ENCODE results near the gene LTA4H.

The LTA4H gene

DNA sequence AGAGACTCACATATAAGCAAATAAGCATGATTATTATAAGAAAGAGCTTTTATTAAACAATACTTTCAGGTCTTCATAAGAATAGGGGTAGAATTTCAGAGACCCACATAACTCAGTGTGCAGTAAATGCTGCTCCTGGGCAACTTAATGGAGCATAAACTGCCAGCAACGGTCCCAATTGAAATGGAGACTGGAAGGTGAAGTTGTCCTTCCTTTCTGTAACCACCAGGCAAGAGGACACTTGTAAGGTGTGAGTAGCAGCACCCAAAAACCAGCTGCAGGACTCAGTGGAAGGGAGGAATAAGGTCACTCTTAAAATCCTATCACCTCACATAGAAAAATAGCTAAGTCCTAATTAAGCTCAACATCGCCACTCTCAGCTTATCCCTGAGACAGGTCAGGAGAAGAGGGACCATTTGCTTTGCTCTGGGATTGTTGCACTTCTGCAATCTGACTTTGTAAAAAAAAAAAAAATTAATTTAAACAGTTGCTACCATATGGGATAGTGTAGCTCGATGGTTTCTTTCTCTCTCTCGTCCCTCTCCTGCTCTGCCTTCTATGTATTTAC, 22.7 kb upstream of the LTA4H start:
- no peak for DNase-seq (ENCODE audit: low read depth)

DNA sequence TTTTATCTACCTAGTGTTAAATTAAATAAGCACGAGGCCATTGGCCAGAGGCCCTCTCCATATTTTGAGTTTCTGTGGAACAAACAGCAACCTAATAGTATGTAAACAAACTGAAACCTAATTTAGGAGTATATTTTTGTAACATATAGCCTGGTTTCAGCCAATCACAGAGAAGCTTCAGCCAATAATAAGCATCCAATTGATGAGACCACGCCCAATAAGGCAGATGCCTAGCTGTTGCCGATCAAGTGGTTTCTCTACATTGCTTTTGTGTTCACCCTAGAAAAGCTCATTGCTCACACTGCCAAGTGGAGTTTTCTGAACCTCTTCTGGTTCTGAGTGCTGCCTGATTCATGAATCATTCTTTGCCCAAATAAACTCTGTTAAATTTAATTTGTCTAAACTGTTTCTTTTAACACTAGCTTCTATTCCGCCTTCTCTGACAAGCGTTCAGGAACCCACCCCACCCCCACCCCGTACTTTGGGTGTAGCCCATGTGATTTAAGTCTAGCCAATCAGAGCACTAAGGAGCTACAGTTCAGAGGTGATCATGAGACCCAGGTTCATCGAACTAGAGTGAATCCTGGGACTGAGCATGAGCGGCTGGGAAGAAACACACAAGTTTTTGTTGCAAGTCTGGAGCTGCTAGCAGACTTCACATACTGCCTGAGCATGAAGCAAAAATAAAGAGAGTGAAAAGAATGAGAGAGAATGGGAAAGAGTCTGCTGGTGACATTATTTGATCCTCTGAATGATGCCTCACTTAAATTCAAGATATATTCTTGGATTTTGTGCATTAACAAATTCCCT, 21.5 kb upstream of the LTA4H start:
- no peak for DNase-seq (ENCODE audit: low read depth)

GRCh38 chr12:96054244-96054610, 18.8 kb upstream of the LTA4H start:
- DNase-seq (ENCODE audit: low read depth) = no peak

DNA sequence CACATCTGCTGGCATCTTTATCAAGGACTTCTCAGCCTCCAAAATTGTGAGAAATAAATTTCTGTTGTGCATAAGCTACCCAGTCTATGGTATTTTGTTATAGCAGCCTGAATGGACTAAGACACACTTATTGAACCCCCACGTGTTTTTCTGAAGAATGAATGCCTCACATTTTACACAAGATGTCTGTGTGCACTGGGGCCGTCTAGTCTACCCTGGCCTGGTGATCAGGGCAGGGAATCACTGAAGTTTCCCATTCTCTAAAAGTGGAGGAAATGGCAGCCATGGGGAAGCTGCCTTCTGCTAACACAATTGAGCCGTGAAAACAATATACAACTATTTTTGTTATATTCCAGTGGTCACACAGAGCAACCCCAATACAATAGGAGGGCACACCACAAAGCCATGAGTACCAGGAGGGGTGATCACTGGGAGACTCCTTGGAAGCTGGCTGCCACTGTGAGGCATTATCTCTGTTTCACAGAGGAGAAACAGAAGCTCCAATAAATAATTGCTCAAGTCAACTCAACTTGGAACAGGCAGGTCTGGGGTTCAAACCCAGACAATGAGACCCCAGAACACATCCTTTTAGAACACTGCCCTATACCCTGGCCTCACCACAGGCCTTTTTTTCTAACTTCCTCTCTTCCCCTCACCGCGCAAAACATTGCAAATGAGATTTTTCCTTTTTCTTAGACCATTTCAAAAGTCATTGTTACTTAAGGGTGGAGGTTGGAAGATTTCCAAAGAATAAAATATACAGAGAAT, 18.3 kb upstream of the LTA4H start:
- no peak for DNase-seq (ENCODE audit: low read depth)

DNA sequence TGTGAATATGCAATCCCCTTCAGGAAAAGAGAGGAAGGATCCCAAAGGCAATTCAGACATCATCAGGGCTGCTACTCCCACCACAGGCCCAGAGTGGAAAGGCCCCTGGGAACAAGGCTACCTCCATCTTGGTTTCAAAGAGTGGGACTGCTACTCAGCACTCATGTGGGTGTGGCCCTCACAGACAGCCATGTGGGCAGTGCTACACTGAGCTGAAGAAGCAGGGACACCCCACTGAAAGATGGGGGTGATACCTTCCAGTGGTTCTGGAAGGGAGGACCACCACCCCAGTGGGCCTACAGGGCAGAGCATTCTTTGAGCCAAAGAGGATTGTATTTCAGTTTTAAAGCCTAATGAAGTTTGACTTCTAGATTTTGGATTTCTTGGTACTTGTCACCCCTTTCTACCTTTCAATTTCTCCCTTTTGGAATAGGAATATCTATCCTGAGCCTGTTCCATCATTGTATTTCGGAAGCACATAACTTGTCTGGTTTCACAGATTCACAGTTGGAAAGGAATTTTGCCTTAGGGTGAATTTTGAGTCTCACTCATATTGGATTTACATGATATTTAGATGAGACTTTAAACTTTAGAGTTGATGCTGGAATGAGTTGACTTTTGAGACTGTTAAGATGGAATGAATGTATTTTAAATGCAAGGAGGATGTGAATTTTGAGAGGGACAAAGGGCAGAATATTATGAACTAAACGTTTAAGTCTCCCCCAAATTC, 16.5 kb upstream of the LTA4H start:
- DNase-seq (ENCODE audit: low read depth) = no peak

DNA sequence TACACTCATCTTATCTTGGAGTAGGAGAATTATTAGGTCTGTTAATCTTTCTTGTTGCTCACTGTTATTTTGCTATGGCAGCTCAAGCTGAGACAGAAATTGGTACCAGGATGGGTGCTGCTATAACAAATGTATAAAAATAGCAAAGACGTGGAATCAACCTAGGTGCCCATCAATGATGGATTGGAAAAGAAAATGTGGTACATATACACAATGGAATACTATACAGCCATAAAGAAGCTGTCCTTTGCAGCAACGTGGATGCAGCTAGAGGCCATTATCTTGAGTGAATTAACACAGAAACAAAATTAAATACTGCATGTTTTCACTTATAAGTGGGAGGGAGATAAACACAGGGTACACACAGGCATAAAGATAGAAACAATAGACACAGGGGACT, 14.8 kb upstream of the LTA4H start:
- no peak for DNase-seq (ENCODE audit: low read depth)

- DNase-seq (ENCODE audit: low read depth) = no peak
These were observed 13.7 kb upstream of the LTA4H start for GRCh38 chr12:96049101-96049500.

DNA sequence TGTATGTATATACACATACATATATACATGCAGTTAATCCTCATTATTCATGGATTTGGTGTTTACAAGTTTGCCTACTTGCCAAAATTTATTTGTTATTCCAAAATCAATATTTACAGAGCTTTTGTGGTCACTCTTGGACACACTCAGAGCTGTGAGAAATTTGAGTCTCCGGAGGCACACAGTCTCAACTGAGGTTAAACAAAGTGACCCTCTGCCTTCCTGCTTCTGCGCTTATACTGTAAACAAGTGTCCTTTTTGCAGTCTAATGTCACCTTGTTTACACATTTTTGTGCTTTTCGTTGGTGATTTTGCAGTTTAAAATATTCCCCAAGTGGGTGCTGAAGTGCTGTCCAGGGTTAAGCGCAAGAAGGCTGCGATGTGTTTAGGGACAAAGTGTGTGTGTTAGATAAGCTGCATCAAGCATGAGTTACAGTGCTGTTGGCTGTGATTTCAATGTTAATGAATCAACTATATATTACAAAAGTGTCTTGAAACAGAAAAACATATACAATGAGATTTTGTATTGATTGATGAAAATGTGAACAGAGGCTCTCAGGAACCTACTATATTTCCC, 13.1 kb upstream of the LTA4H start:
- no peak for DNase-seq (ENCODE audit: low read depth)

DNA sequence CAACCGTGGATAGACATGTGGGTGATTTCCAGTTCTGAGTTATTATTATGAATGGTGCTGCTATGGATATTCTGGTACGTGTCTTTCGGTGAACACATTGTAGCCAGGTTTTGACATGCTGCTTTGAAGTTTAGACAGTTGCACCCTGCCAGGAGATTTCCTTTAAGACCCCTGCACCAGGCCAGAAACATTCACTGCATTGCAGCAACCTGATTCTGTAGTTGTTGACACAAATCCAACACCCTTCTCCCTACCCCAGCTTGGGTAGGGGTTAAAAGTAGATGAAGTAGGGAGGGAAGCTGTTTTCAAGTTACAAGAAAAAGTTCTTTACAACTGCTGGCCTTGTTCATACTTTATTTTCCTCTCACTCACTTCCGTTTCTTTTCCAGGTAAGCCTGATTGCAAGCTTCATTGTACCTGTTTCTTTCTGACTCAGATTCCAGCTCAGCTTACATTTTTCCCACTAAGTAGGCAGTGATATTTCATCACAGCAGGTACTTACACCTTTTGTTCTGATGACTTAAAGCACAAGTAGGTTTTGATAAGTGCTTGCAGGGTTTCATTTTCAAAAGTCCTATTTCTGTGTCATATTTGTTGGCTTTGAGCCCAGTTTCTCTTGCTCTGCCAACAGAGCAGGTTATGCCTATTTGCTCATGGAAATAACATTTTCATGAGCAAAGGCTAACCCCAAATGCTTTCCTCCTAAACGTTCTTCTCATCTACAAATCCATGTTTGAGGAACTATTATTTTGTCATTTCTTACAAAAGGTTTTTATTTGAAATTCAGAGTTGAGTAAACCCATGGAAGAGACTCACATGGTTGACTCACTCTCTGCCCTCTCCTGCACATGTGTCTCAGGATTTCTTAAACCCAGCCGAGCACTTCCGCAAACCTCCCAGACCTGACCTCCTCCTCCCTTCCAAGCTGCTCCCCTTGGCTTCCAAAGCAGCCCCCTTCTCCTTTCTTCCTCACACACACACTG, 12.1 kb upstream of the LTA4H start:
- DNase-seq (ENCODE audit: low read depth) = no peak

GRCh38 chr12:96046543-96047228, 11.3 kb upstream of the LTA4H start:
- no peak for DNase-seq (ENCODE audit: low read depth)

DNA sequence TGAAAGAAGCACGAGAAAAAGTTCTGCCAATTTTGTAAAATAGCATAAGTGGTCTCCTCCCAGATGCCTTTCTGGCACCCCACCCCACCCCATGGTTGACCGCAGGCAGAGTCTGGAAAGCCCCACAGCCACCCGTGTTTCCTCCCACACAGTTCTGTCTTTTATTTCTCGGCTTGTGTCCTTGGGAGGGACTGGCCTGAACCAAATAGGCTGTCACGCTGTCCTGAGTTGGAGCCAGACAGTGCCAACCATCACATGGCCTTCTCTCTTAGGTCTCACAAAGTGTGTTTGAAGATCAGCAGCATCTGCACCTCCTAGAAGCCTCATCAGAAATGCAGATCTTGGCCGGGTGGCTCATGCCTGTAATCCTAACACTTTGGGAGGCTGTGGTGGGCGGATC, 10.2 kb upstream of the LTA4H start:
- no peak for DNase-seq (ENCODE audit: low read depth)

GRCh38 chr12:96044943-96045290, 9.5 kb upstream of the LTA4H start:
- DNase-seq (ENCODE audit: low read depth) = no peak

DNA sequence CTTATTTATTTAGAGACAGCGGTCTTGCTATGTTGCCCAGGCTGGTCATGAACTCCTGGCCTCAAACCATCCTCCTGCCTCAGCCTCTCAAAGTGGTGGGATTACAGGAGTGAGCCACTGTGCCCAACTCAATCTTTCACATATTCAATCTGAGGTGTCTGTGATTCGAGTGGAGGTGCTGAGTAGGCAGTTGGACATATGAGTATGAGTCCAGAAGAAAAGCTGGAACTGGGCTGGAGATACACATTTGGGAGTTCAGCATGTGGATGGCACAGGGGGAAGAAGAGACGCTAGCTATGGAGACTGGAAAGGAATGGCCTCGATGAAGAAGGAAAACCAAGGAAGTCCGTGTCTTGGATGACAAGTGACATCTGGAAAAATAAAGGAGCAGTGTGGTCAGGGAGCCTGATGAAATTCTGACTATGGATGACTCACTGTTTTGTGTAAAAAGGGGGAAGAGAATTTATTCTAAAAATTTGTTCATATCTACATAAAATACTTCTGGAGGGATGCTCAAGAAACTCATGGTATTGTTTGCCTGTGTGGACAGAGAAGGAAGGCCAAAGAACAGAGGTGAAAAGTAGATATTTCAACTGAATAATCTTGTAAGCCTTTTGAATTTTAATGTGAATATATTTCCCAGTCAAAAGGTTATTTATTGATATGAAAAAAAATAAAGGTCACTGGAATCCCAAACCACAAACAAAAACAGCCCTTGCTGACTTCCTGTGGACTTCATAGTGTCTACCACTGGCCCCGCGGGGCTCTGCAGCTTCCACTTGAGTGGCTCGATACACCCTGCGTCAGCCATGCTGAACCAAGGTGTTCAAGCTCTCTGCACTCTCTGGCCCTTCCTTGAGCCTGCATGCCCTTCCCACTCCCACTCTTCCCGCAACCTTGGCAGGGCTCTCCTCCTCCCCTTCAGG, 8.9 kb upstream of the LTA4H start:
- DNase-seq (ENCODE audit: low read depth) = peak; percentile 44

- DNase-seq (ENCODE audit: low read depth) = no peak
These were observed 5.8 kb upstream of the LTA4H start for GRCh38 chr12:96041181-96041580.

GRCh38 chr12:96040305-96041133, 5.1 kb upstream of the LTA4H start:
- no peak for DNase-seq (ENCODE audit: low read depth)

GRCh38 chr12:96039516-96039915, 4.1 kb upstream of the LTA4H start:
- DNase-seq (ENCODE audit: low read depth) = no peak

- DNase-seq (ENCODE audit: low read depth) = no peak
These were observed 1.5 kb upstream of the LTA4H start for GRCh38 chr12:96036765-96037455.
